ENCODE results near the gene ZMYND11.

The ZMYND11 gene

DNA sequence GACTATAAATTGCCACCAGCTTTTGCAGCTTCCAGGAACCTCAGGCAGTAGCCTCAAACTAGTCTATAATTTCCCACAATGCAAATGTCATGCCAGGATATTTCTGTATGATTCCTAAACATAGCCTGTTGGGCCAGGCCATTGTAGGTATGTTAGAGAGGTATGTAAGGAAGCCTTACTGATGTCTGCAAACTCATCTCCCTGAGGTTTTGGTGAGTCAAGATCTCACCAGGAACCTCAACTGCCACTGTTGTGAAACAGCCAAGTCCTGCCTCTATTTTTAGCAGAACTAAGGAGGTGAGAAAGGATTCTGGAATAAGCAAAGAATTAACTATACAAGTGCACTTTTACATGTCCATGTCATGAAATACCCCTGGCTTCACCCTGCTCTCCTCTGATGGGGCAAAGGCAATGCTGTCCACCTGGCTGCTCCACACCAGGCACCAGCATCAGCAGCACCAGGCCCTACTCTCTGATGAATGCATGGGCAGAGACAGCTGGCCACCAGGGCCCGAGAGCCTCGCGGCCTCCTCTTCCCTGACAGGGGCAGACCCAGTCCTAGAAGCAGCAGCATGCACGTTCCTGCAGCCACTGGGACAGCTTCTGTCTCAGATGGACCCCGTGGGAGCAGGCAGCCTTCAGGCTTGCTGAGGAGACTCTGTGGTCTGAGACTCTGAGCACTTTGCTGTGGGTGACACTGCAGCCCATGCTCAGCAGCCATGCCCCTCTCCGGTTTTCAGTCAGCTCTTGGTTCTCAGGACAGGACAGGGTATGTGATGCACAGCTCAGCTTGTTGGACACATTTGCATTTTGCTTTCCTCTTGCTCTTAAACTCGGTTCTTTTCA, 147.3 kb downstream of the ZMYND11 start:
- Histone ChIP-seq H3K4me3 (ENCODE audit: extremely low read depth, insufficient read depth, low read length, poor library complexity, severe bottlenecking) (no peak overlapping the region), H3K4me1 (ENCODE audit: control insufficient read depth, insufficient read depth, low read length, poor library complexity, severe bottlenecking) (no peaks in the 10 kb centered on the region), H3K27ac (ENCODE audit: low read depth, low read length, severe bottlenecking) (no peak overlapping the region), H3K9me3 (ENCODE audit: control insufficient read depth, low read length) (no peaks in the 10 kb centered on the region), H3K36me3 (ENCODE audit: control insufficient read depth, insufficient read depth, low read length) (peaks cover 59% of the 10 kb centered on the region)
- 79% methylated on average over 6 of the region's 7 CpGs for WGBS, 2 experiments (ENCODE audit: insufficient coverage in 2 of 2)

DNA sequence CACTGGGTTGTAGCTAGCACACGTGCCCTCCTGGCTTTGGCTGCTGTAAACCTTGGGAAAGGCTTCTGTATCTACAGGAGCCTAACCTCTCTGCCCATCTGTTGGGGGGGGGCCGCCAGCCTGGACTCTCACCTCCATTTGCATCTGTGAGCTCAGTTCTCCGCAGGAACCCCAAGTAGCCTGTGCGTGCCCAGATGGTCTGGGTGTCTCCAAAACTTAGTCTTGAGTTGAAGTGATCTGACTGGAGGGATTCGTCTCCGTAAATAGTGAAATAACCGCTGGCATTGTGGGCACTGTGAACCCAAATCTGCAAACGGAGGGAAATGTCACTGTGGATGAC, 147.9 kb downstream of the ZMYND11 start:
- 85 to 87% methylated on average over 8 of the region's 8 CpGs for WGBS, 2 experiments (ENCODE audit: insufficient coverage in 2 of 2)
- Histone ChIP-seq H3K36me3 (ENCODE audit: control insufficient read depth, insufficient read depth, low read length) (peaks cover 64% of the 10 kb centered on the region), H3K4me1 (ENCODE audit: control insufficient read depth, insufficient read depth, low read length, poor library complexity, severe bottlenecking) (no peaks in the 10 kb centered on the region), H3K9me3 (ENCODE audit: control insufficient read depth, low read length) (no peaks in the 10 kb centered on the region), H3K4me3 (ENCODE audit: extremely low read depth, insufficient read depth, low read length, poor library complexity, severe bottlenecking) (no peak overlapping the region), H3K27ac (ENCODE audit: low read depth, low read length, severe bottlenecking) (no peak overlapping the region)

DNA sequence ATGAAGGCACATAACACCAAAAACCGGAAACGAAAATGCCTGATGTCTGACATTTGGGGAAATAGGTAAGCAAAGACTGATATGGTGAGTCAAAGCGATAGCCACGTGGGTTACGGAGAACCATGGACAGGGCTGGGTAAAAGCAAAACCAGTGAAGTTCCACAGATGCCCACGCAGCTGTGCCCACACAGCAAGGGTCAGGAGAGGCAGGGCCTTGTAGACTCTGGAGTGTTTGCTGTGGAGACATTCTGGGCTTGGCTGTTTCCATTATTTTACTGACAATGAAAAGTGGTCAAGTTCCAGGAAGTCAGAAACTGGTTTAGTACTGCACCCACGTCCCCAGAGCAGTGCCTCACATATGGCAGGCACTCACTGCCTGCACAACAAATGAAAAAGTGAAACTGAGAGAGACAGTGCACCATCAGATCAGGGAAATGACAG, 148.7 kb downstream of the ZMYND11 start:
- H3K36me3 ChIP-seq (ENCODE audit: control insufficient read depth, insufficient read depth, low read length), result peaks cover 72% of the 10 kb centered on the region
- no peak overlapping the region for H3K4me3 ChIP-seq (ENCODE audit: extremely low read depth, insufficient read depth, low read length, poor library complexity, severe bottlenecking)
- no peak overlapping the region for H3K27ac ChIP-seq (ENCODE audit: low read depth, low read length, severe bottlenecking)
- H3K4me1 ChIP-seq (ENCODE audit: control insufficient read depth, insufficient read depth, low read length, poor library complexity, severe bottlenecking), result no peaks in the 10 kb centered on the region
- 95 to 96% methylated on average over 7 of the region's 7 CpGs for WGBS, 2 experiments (ENCODE audit: insufficient coverage in 2 of 2)
- no peaks in the 10 kb centered on the region for H3K9me3 ChIP-seq (ENCODE audit: control insufficient read depth, low read length)

DNA sequence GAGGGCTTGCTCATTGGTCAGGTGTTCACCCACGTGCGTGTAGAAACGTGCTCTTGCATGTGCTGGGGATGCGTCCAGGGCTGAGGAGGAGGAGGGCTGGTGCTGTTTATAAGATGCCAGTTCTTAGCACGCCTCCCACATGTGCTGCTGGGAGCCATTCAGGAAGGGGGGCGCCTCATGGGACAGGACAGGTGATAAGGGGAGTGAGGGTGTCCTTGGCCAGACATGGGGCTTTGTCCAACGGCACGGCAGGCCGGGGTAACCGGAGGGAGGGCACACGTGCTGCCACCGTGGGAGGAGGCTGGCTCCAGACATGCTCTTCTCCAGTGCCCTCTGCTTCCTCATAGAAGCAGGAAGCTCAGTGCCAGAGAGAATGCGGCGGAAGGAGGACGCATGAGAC, 150.0 kb downstream of the ZMYND11 start:
- H3K27ac ChIP-seq (ENCODE audit: low read depth, low read length, severe bottlenecking), result no peak overlapping the region
- no peak overlapping the region for H3K4me3 ChIP-seq (ENCODE audit: extremely low read depth, insufficient read depth, low read length, poor library complexity, severe bottlenecking)
- no peaks in the 10 kb centered on the region for H3K9me3 ChIP-seq (ENCODE audit: control insufficient read depth, low read length)
- peaks cover 67% of the 10 kb centered on the region for H3K36me3 ChIP-seq (ENCODE audit: control insufficient read depth, insufficient read depth, low read length)
- no peaks in the 10 kb centered on the region for H3K4me1 ChIP-seq (ENCODE audit: control insufficient read depth, insufficient read depth, low read length, poor library complexity, severe bottlenecking)
- WGBS, 2 experiments (ENCODE audit: insufficient coverage in 2 of 2), result 93 to 97% methylated on average over 9 to 11 of the region's 15 CpGs

DNA sequence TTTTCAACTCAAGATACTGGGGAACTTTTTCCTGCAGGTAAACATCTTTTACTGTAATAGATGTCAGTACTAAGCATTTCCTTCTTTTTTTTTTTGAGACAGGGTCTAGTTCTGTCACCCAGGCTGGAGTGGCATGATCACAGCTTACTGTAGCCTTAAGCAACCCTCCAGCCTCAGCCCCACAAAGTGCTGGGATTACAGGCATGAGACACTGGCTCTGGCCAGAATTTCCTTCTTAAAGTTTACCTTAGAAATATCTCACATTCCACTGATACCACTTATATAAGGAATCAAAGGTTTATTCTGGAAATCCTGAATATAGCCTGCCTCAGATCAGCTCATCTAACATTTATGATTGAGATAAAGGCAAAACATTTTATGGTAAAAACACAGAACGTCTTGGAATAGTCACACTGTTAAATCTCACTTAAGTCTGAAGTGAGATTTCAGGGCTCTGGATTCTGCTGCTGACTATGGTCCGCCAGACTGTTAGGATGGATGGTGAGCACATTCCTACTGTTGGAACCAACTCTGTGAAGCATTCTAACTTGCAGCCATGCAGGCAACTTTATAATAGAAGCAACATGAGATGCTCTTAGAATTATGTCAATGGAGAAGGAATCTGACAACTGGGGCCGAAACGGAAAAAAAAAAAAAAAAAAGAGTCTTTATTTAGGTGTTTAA, 151.9 kb downstream of the ZMYND11 start:
- Histone ChIP-seq H3K4me1 (ENCODE audit: control insufficient read depth, insufficient read depth, low read length, poor library complexity, severe bottlenecking) (no peaks in the 10 kb centered on the region), H3K4me3 (ENCODE audit: extremely low read depth, insufficient read depth, low read length, poor library complexity, severe bottlenecking) (no peak overlapping the region), H3K9me3 (ENCODE audit: control insufficient read depth, low read length) (no peaks in the 10 kb centered on the region), H3K36me3 (ENCODE audit: control insufficient read depth, insufficient read depth, low read length) (peaks cover 52% of the 10 kb centered on the region), H3K27ac (ENCODE audit: low read depth, low read length, severe bottlenecking) (no peak overlapping the region)
- WGBS, 2 experiments (ENCODE audit: insufficient coverage in 2 of 2), result 72 to 95% methylated on average over 2 of the region's 4 CpGs

DNA sequence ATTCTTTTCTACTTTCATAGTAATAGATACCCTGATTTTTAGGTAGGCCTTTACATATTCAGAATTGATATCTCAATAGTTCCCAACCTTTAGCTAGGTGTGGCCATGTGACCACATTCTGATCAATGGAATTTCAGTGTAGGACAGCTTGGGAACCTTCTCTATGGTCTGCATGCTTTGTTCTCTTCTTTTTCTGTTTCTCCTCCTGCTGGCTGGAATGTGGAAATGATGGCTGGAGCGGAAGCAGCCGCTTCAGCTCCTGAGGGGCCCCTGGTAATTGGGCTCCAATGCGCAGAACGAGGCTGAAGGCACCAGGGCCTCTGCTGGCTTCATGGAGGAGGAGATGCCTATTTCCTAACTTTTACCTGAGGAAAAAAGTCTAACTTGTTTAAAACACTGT, 152.6 kb downstream of the ZMYND11 start:
- no peaks in the 10 kb centered on the region for H3K4me1 ChIP-seq (ENCODE audit: control insufficient read depth, insufficient read depth, low read length, poor library complexity, severe bottlenecking)
- no peaks in the 10 kb centered on the region for H3K9me3 ChIP-seq (ENCODE audit: control insufficient read depth, low read length)
- no peak overlapping the region for H3K4me3 ChIP-seq (ENCODE audit: extremely low read depth, insufficient read depth, low read length, poor library complexity, severe bottlenecking)
- WGBS, 2 experiments (ENCODE audit: insufficient coverage in 2 of 2), result 94% methylated on average over 3 of the region's 4 CpGs; no CpG with 5 or more reads in 1 of the 2 experiments
- peaks cover 48% of the 10 kb centered on the region for H3K36me3 ChIP-seq (ENCODE audit: control insufficient read depth, insufficient read depth, low read length)
- no peak overlapping the region for H3K27ac ChIP-seq (ENCODE audit: low read depth, low read length, severe bottlenecking)

DNA sequence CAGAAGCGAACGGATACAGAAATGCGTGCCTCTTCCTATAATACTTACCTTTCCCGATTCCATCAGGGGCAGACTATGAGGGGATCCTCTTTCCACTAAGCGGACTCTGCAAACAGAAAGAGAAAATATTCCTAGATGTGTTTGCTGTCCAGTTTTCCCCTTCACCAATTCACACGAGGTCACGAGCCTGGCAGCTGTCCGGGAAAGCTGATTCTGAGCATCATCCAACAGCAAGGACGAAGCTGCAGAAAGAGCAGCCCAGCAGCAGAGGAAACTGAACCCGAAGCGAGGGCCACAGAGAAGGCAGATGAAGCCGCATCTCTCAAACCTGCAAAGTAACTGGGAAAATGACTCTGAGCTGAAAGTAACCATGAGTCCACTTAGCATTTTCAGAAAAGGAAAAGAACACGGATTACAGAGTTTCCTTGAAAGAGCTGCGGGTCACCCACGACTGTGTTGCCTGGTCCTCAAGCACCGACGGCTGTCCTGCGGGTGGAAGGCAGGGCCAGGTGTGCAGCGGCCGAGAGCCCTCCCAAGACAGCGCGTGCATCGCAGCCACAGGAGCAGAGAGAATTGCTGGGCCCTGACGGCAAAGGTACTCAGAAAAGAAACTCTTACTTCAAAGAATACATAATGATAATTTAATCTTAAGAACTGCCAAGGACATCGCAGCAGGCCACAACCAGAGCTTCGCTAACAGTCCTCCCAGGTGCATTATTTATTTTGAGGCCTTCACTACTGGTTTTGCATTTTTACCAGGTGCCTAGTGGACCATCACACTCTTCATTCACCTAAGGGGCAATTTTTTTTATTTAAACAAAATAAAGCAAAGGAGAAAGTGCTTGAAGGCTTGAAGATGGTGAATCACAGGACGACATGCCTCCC, 153.3 kb downstream of the ZMYND11 start:
- peaks cover 41% of the 10 kb centered on the region for H3K36me3 ChIP-seq (ENCODE audit: control insufficient read depth, insufficient read depth, low read length)
- no peaks in the 10 kb centered on the region for H3K4me1 ChIP-seq (ENCODE audit: control insufficient read depth, insufficient read depth, low read length, poor library complexity, severe bottlenecking)
- H3K9me3 ChIP-seq (ENCODE audit: control insufficient read depth, low read length), result no peaks in the 10 kb centered on the region
- no peak overlapping the region for H3K27ac ChIP-seq (ENCODE audit: low read depth, low read length, severe bottlenecking)
- H3K4me3 ChIP-seq (ENCODE audit: extremely low read depth, insufficient read depth, low read length, poor library complexity, severe bottlenecking), result no peak overlapping the region
- WGBS, 2 experiments (ENCODE audit: insufficient coverage in 2 of 2), result 91 to 96% methylated on average over 21 to 24 of the region's 27 CpGs

DNA sequence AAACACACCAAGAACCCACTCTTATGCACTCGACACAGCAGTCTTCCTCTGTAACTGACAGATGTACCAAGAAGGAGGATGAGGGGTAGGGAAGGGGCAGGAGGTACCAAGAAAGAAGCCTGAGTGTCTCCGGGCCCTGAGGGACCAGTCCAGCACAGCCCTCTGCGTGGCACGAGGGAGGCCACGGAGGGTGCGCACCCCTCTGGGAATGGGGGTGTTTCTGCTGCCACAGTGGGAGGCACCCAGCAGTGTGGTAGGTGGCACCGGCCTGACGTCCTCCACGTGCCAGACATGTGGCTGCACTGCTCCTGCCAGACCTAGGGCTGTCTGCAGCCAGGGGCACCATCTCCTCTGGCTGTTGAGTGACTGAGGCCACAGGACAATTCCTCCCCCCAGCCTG, 154.3 kb downstream of the ZMYND11 start:
- H3K36me3 ChIP-seq (ENCODE audit: control insufficient read depth, insufficient read depth, low read length), result peaks cover 33% of the 10 kb centered on the region
- H3K27ac ChIP-seq (ENCODE audit: low read depth, low read length, severe bottlenecking), result no peak overlapping the region
- H3K9me3 ChIP-seq (ENCODE audit: control insufficient read depth, low read length), result no peaks in the 10 kb centered on the region
- no peaks in the 10 kb centered on the region for H3K4me1 ChIP-seq (ENCODE audit: control insufficient read depth, insufficient read depth, low read length, poor library complexity, severe bottlenecking)
- 96 to 97% methylated on average over 7 to 8 of the region's 9 CpGs for WGBS, 2 experiments (ENCODE audit: insufficient coverage in 2 of 2)
- H3K4me3 ChIP-seq (ENCODE audit: extremely low read depth, insufficient read depth, low read length, poor library complexity, severe bottlenecking), result no peak overlapping the region

DNA sequence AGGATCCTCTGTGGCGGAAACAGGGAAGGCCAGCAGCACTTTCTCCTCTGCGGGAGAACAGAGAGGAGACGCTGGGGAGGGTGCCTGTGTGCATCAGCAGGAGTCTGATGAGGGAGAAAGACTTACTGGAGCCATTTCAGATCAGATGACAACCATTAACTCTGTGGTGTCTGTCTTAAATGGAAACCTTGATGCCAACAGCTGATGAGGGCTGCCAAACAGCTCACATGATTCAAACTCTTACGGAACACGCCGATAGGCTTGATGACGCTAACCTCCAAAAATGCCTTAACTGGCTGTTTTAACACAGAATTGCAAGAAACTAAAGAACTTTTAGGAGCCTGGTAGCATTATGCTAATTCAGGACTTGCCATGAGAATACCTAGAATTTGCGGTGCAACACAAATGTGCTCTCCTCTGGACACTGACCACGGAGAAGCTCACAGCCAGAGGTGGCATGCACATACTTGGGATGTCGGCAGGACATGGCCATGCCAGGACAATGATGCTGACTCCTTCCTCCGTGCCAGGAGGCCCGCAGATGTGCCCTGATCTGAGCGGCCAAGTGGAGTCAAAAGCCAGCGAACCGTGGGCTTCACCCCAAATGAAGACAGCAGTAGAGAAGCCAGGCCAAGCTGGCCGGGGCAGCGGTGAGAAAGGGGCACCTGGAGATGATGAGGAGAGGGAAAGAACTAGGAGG, 154.9 kb downstream of the ZMYND11 start:
- H3K27ac ChIP-seq (ENCODE audit: low read depth, low read length, severe bottlenecking), result no peak overlapping the region
- 94 to 95% methylated on average over 14 to 17 of the region's 17 CpGs for WGBS, 2 experiments (ENCODE audit: insufficient coverage in 2 of 2)
- H3K36me3 ChIP-seq (ENCODE audit: control insufficient read depth, insufficient read depth, low read length), result peaks cover 27% of the 10 kb centered on the region
- no peak overlapping the region for H3K4me3 ChIP-seq (ENCODE audit: extremely low read depth, insufficient read depth, low read length, poor library complexity, severe bottlenecking)
- H3K9me3 ChIP-seq (ENCODE audit: control insufficient read depth, low read length), result no peaks in the 10 kb centered on the region
- no peaks in the 10 kb centered on the region for H3K4me1 ChIP-seq (ENCODE audit: control insufficient read depth, insufficient read depth, low read length, poor library complexity, severe bottlenecking)

DNA sequence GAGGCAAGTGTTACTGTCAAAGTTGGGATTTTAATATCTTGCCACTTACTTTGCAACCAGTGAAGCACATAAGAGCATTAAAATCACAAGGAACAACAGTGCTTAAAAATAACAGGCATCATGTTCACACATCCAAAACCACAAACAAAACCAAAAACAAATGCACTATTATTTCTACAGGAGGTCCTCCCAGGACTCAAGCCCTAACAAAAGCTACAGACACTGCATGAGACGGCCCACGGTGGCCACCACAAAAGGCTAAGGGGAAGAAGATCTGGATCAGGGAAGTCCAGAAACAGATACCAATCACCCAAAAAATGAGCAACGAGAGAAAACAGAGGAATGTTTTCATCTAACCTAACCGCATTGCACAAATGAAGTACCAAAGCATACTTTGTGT, 158.4 kb downstream of the ZMYND11 start:
- no peak overlapping the region for H3K4me3 ChIP-seq (ENCODE audit: extremely low read depth, insufficient read depth, low read length, poor library complexity, severe bottlenecking)
- H3K9me3 ChIP-seq (ENCODE audit: control insufficient read depth, low read length), result no peaks in the 10 kb centered on the region
- WGBS, 2 experiments (ENCODE audit: insufficient coverage in 2 of 2), result 83 to 88% methylated on average over 2 to 4 of the region's 4 CpGs
- H3K27ac ChIP-seq (ENCODE audit: low read depth, low read length, severe bottlenecking), result no peak overlapping the region
- H3K4me1 ChIP-seq (ENCODE audit: control insufficient read depth, insufficient read depth, low read length, poor library complexity, severe bottlenecking), result no peaks in the 10 kb centered on the region
- H3K36me3 ChIP-seq (ENCODE audit: control insufficient read depth, insufficient read depth, low read length), result peaks cover 6% of the 10 kb centered on the region
